Rectal smooth muscle tissue (tissue), 1 donor: ENCODE measurements around the gene PRKCE.

Experiments used
- H3K27ac ChIP-seq: one replicate; pipeline ENCODE4 v1.7.0; 2013; ENCODE audit warnings: low read depth, low read length, inconsistent platforms
- H3K27me3 ChIP-seq: one replicate; pipeline ENCODE4 v1.7.0; 2013; ENCODE audit warnings: low read length; ENCODE audit not compliant: control insufficient read depth, insufficient read depth
- H3K36me3 ChIP-seq: one replicate; pipeline ENCODE4 v1.7.0; 2013; ENCODE audit warnings: low read length; ENCODE audit not compliant: control insufficient read depth, insufficient read depth
- H3K4me1 ChIP-seq: one replicate; pipeline ENCODE4 v1.7.0; 2013; ENCODE audit warnings: low read length; ENCODE audit not compliant: control insufficient read depth, insufficient read depth
- H3K4me3 ChIP-seq: one replicate; pipeline ENCODE4 v1.7.0; 2013; ENCODE audit warnings: low read length
- H3K9ac ChIP-seq: one replicate; pipeline ENCODE4 v1.7.0; 2013; ENCODE audit warnings: low read length

PRKCE gene

DNA sequence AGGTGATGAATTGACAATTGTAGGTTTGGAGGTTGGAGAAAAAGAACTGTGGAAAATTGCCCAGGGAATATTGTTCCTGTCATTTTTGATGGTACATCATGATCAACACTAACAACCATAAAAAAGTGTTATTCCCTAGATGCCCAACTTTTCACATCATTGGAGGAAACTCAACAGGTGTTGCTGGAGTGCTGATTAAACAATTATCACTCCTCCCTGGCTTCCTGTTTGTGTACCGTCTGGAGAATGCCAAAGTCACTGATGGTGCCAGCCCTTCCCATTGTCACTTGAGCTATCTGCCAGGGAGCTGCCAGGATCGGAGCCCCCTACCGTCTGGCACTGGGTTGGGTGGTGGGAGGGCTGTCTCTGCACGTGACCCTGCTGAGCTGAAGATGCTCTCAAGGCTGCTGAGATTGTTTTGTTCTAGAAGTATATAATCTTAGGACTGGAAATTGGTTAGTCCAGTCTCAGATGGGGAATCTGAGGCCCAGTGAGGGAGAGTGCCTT is 156.9 kb downstream of the PRKCE start:
- H3K9ac ChIP-seq: no peak overlapping the region
- H3K4me1 ChIP-seq: peaks cover 13% of the 10 kb centered on the region
- H3K27me3 ChIP-seq: no peaks in the 10 kb centered on the region
- no peak overlapping the region for H3K4me3 ChIP-seq
- no peaks in the 10 kb centered on the region for H3K36me3 ChIP-seq
- H3K27ac ChIP-seq: no peak overlapping the region

DNA sequence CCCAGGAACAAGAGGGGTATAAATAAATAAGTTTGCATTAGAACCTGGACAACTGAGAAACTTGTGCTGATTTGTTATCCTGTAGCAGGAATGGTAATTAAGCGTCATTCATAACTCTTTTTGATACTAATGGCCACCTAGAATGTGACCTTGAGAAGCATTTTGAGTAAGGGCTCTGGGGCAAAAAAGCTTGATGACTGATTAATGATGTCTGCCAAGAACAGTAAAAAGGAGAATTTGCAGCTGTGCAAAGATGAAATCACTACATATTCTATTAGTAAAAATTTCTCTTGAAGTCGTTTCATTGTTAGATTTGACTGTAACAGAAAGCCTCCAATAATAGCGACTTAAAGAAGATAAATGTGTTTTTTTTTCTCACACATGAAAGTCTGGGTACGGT is 157.7 kb downstream of the PRKCE start:
- H3K27ac ChIP-seq: no peak overlapping the region
- no peaks in the 10 kb centered on the region for H3K36me3 ChIP-seq
- H3K4me3 ChIP-seq: no peak overlapping the region
- no peak overlapping the region for H3K9ac ChIP-seq
- peaks cover 20% of the 10 kb centered on the region for H3K4me1 ChIP-seq
- no peaks in the 10 kb centered on the region for H3K27me3 ChIP-seq

DNA sequence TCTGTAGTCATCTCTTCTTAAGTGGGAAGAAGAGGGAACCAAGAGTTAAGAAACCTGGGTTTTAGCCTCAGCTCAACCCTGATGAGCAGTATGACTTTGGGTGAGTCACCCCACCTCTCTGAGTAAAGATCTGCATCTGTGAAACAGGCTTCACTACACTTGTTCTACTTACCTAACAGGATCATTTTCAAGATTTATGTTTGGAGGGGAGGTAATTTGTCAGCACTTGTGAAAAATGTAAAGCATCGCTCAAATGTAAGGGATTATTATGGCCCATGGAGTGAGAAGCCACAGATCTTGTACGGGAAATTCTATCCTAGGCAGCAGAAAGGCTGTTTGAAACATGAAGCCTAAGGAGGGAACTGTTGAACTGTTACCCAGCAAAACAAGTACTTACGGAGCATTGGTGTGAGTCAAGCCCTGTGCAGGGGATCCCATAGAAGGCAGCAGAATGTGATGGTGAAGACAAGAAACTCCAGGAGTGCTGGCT is 160.6 kb downstream of the PRKCE start:
- no peak overlapping the region for H3K9ac ChIP-seq
- H3K27me3 ChIP-seq: no peaks in the 10 kb centered on the region
- H3K4me3 ChIP-seq: no peak overlapping the region
- H3K36me3 ChIP-seq: no peaks in the 10 kb centered on the region
- H3K4me1 ChIP-seq: peaks cover 45% of the 10 kb centered on the region
- peak overlapping the region; percentile 83 for H3K27ac ChIP-seq

DNA sequence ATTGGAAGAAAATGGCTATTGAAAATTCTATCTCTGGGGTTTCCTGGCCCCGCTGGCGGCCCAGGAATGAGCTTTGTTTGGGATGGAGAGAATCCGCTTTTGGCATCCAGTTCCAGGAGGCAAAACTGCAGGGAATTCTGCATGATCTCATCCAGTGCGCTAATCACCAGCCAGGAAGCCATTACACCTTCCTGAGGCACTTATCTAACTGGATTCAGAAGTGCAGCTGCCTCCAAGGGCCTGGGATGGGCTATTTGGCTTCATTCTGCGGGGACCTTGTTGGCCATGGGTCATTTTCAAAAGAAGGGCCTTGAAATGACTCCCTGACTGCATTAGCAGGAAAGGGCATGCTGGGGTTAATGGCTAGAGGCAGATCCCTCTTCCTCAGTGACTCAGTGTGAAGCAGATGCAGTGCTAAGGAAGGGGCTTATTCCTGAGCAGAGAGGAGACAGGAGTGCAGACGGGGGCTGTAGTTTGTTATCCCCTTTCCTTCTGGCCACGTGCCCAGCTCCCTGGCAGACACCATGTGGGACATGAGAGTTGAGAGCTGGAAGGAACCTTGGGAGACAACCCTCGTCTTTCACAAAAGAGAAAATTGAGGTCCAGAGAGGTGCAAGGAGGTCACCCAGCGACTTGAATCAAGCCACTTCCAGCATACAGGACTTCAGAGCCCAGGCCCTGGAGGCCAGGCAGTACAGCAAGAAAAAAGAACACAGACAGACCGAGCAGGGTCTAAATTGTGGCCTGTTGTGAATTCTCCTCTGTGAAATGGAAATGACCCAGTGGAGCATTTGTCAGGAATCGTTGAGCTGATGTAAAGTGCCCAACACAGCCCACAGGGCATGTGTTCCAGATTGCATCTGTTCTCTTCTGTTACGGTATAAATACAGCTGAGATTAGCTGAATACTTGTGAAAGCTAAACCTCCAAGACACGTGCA is 161.8 kb downstream of the PRKCE start:
- Histone ChIP-seq H3K27ac (peak overlapping the region; percentile 83), H3K4me3 (no peak overlapping the region), H3K27me3 (no peaks in the 10 kb centered on the region), H3K4me1 (peaks cover 50% of the 10 kb centered on the region), H3K9ac (no peak overlapping the region), H3K36me3 (no peaks in the 10 kb centered on the region)

DNA sequence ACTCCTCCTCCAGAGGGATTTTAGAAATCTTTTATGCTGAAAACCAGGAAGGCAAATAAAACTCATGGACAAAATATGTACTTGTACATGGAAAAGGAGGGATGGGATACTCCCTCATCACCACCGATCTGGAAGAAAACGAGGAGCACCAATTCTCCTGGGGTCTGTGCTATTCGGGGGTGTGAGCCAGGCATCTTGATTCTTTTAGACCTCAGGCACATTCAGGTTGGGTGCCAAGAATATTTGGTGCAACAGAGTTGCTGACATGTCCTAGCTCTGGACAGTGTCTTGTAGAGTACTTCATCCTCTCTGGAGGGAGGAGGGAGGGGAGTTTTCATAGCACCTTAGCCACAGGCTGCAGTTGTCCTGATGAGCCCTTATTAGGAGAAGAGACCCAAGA is 163.0 kb downstream of the PRKCE start:
- no peak overlapping the region for H3K4me3 ChIP-seq
- H3K27me3 ChIP-seq: no peaks in the 10 kb centered on the region
- H3K36me3 ChIP-seq: no peaks in the 10 kb centered on the region
- peaks cover 61% of the 10 kb centered on the region for H3K4me1 ChIP-seq
- H3K27ac ChIP-seq: peak overlapping the region; percentile 83
- H3K9ac ChIP-seq: no peak overlapping the region

DNA sequence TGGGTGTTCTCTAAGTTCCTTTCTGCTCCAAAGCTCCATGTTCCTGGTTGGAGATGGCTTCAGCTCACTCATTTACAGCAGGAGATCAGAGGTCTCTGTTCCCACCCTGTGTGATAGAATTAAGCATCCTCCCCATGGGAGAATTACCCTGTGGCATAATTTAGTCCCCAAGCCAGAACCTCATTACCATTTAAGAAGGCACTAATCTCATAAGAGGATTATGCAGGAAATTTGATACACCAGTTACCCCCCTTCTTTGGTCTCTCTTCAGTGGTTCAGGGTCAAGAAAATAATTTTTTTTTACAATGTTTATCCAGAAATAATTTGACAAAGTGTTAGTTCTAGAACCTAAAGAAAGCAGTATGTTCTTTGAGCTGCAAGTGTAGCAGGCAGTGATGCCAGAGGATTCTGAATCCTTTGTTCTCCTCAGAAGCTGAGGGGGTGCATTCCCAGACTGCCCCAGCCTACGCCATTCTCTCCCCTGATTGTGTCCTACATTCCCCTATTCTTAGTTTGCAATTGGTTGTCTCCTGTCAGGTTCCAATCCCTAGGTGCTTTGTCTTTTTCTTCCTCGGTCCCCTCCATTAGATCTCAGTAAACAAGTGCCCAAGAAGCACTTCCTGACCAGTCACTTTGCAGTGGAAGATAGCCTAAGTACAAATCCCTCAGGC is 163.6 kb downstream of the PRKCE start:
- no peak overlapping the region for H3K9ac ChIP-seq
- H3K4me1 ChIP-seq: peaks cover 61% of the 10 kb centered on the region
- H3K36me3 ChIP-seq: no peaks in the 10 kb centered on the region
- H3K27me3 ChIP-seq: no peaks in the 10 kb centered on the region
- H3K27ac ChIP-seq: peak overlapping the region; percentile 83
- H3K4me3 ChIP-seq: no peak overlapping the region

DNA sequence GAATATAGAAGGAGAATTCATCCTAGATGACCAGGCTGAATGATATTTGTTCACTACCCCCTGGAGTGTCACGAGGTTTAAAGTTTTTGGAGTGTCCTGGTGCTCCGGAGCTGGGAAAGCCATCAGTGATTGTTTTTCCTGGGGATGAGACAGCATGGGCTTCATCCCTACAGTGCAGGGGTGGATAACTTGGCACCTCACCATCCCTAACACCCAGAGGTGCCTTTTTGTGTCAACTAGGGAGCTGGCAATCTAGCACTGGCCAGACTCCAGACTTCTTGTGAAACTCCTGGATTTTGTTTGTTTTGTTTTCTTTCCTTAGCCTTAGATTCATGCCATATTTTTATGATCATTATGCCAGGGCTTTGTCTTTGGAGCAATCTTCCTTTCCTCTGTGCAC is 164.8 kb downstream of the PRKCE start:
- Histone ChIP-seq H3K36me3 (no peaks in the 10 kb centered on the region), H3K4me1 (peaks cover 61% of the 10 kb centered on the region), H3K27ac (peak overlapping the region; percentile 83), H3K9ac (no peak overlapping the region), H3K4me3 (no peak overlapping the region), H3K27me3 (no peaks in the 10 kb centered on the region)

DNA sequence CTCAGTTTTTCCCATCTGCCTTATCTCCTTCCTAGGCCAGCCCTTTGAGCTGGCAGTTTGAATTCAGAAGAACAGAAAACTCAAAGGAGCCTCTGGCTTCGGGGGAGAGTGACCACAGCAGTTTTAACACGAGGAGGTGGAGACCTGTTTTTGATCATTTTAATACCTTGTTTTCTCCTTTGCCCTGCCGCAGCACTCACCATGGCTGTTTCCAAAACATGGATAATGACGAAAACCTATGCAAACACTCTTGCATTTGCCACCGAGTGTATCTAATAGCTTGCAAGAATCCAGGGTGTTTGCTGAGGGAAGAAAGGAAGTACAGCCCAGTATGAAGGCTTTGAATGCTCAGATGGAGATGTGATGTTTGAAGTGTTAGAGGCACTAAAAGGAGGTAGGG is 167.1 kb downstream of the PRKCE start:
- peaks cover 69% of the 10 kb centered on the region for H3K4me1 ChIP-seq
- H3K36me3 ChIP-seq: no peaks in the 10 kb centered on the region
- H3K4me3 ChIP-seq: no peak overlapping the region
- peak overlapping the region; percentile 4 for H3K27ac ChIP-seq
- H3K27me3 ChIP-seq: no peaks in the 10 kb centered on the region
- no peak overlapping the region for H3K9ac ChIP-seq

DNA sequence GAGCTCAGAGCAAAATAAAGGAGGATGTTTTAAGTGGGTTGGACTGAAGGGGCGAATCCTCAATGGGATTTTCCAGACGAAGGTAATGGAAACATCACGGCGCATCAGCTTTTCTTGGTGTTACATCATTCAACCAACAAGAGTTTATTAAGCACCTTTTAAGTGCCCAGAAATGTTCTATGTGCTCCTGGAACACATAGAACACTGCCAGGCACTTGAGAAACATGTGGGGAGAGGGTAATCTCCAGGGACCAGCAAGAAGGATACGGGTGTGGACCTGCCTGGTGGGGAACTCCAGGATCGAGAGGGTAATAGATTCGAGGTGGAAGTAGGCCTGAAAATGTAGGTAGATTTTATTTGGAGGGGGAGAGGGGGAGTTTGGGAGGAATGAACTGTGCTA is 168.6 kb downstream of the PRKCE start:
- H3K4me3 ChIP-seq: no peak overlapping the region
- peaks cover 62% of the 10 kb centered on the region for H3K4me1 ChIP-seq

DNA sequence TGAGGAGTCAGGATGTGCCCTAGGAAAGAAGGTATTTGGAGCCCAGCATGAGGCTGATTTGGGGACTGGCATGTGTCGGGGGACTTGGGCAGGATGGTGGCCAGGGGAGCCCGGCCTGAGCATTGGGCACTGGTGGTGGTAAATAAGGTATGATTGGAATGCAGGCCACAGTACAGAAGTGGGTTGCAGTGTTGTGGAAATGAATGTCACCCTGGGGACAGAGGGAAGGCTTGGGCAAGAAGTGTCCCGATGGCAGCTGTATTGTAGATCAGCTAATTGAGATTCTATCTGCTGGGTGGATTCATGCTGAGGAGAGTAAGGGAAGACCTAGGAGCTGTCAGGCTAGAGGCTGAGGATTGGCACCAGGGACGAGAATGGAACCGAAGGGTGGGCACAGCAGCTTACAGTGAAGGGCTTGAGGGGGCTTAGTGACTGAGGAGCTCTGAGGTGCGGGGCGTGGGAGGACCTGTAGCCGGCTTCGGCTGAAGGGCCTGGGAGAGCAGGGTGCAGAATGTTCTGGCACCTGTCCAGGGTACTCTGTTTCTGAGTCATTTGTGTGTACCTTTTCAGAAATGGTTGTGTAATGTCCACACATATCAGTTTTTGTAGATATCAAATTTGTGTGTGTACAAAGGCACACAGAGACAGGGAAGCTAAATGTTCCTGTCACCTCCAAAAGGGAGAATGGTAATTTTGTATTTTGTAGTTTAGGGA is 170.2 kb downstream of the PRKCE start:
- Histone ChIP-seq H3K4me1 (peaks cover 47% of the 10 kb centered on the region), H3K9ac (no peak overlapping the region), H3K27me3 (no peaks in the 10 kb centered on the region), H3K36me3 (no peaks in the 10 kb centered on the region), H3K4me3 (no peak overlapping the region), H3K27ac (peak overlapping the region; percentile 81)

More for the DNA sequence above, 168.6 kb downstream of the PRKCE start:
- Histone ChIP-seq H3K9ac (no peak overlapping the region), H3K27me3 (no peaks in the 10 kb centered on the region), H3K36me3 (no peaks in the 10 kb centered on the region), H3K27ac (no peak overlapping the region)

DNA sequence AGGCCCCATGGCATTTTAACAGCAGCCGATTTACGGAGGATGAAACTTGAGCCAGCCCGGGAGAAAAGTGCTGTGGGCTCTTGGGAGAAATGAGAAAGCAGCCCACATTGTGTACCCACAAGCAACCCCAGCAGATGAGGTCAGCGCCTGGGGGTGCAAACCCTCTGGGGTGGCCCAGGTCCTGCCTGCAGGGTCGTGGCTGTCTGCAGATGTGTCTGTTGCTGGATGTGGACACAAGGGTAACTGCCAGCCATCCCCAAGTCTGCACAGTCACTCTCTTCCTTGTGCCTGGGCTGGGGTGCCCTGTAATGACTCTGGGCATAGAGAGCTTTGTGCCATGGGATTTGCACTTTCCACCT is 170.8 kb downstream of the PRKCE start:
- Histone ChIP-seq H3K27ac (peak overlapping the region; percentile 81), H3K36me3 (no peaks in the 10 kb centered on the region), H3K27me3 (no peaks in the 10 kb centered on the region), H3K4me3 (no peak overlapping the region), H3K4me1 (peaks cover 52% of the 10 kb centered on the region), H3K9ac (no peak overlapping the region)

DNA sequence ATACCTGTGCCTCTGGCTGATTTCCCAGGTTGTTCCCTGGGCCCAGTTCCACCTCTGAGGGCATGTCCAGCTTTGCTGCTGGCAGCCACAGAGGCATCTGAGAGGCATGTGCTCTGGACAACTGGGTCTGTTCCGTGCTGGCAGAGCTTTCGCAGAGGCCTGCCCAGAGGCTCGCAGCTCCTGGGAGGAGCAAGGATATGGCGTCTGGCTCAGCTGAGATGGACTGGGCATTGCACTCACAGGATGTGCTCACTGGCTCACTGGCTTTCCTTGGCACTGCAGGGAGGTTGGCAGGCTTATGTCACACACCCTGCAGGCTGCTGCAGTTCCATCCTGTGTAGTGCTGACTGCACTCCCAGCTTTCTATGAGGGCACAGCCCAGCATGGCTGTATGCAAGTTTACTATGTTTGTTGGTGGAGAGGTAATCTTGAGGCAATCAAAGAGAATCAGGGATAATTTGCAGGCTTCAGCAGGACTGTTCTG is 172.3 kb downstream of the PRKCE start:
- peaks cover 44% of the 10 kb centered on the region for H3K4me1 ChIP-seq
- no peak overlapping the region for H3K4me3 ChIP-seq
- H3K9ac ChIP-seq: no peak overlapping the region
- no peaks in the 10 kb centered on the region for H3K27me3 ChIP-seq
- no peaks in the 10 kb centered on the region for H3K36me3 ChIP-seq
- H3K27ac ChIP-seq: peak overlapping the region; percentile 81
